Duodenal mucosa (tissue), 2 donors: Measurements from ENCODE around the gene CIAO3.

ENCODE experiments used
- H3K27ac ChIP-seq: one replicate; pipeline ENCODE4 v1.7.0; 2013; ENCODE audit warnings: low read depth, low read length
- H3K27me3 ChIP-seq, 2 donors: one replicate each; pipeline ENCODE4 v1.7.0; 2013; ENCODE audit warnings: low read length in 2 of 2, control low read depth in 1 of 2; ENCODE audit not compliant: insufficient read depth in 2 of 2, control insufficient read depth in 1 of 2
- H3K36me3 ChIP-seq, 2 donors: one replicate each; pipeline ENCODE4 v1.7.0; 2013; ENCODE audit warnings: low read length in 2 of 2, control low read depth in 1 of 2; ENCODE audit not compliant: insufficient read depth in 2 of 2, control insufficient read depth in 1 of 2
- H3K4me1 ChIP-seq, 2 donors: one replicate each; pipeline ENCODE4 v1.7.0; 2013; ENCODE audit warnings: low read length in 2 of 2, control low read depth in 1 of 2; ENCODE audit not compliant: insufficient read depth in 2 of 2, control insufficient read depth in 1 of 2
- H3K4me3 ChIP-seq, 2 donors: one replicate each; pipeline ENCODE4 v1.7.0; 2013; ENCODE audit warnings: low read length in 2 of 2, low read depth in 1 of 2
- H3K9ac ChIP-seq, 2 donors: one replicate each; pipeline ENCODE4 v1.7.0; 2013; ENCODE audit warnings: low read length in 2 of 2, low read depth in 1 of 2
- H3K9me3 ChIP-seq, 2 donors: one replicate each; pipeline ENCODE4 v1.7.0; 2013; ENCODE audit warnings: low read length in 2 of 2, control low read depth in 1 of 2; ENCODE audit not compliant: control insufficient read depth in 1 of 2

The CIAO3 gene

DNA sequence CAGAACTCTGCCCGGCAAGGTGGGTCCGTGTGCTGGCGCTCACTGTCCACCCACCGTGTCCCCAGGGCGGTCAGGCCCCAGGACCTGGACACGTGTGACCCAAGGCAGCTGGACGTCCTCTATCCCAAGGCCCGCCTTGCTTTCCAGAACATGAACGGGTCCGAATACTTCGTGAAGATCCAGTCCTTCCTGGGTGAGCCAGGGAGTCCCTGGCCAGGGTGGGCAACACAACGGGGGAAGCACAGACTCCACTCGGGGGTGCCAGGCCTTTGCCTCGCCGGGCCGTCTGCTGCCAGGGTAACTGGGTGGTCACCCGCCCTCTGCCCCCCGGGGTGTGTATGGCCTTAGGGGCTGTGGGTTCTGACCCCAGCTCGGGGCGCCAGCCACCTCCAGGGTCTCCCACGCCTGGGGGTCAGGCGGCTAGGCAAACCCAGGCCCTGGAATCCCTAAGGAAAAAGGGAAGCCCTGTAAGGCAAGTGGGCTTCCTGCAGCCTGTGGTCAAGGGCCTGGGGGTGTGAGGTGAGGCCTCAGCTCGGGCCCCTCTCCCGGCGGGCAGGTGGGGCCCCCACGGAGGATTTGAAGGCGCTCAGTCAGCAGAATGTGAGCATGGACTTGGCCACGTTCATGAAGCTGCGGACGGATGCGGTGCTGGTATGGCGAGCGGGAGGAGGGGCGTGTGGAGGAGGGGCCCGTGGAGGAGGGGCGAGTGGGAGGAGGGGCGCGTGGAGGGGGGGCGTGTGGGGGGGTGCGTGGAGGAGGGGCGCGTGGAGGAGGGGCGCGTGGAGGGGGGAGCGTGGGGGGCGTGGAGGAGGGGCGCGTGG is 26.2 kb upstream of the CIAO3 start:
- Histone ChIP-seq H3K9ac (no peak overlapping the region), H3K4me3 (no peak overlapping the region), H3K9me3 (no peaks in the 10 kb centered on the region), H3K36me3 (no peaks in the 10 kb centered on the region), H3K4me1 (peaks cover 0 to under 1% of the 10 kb centered on the region in 2 donors), H3K27ac (no peak overlapping the region), H3K27me3 (peaks cover 0 to 3% of the 10 kb centered on the region in 2 donors)

DNA sequence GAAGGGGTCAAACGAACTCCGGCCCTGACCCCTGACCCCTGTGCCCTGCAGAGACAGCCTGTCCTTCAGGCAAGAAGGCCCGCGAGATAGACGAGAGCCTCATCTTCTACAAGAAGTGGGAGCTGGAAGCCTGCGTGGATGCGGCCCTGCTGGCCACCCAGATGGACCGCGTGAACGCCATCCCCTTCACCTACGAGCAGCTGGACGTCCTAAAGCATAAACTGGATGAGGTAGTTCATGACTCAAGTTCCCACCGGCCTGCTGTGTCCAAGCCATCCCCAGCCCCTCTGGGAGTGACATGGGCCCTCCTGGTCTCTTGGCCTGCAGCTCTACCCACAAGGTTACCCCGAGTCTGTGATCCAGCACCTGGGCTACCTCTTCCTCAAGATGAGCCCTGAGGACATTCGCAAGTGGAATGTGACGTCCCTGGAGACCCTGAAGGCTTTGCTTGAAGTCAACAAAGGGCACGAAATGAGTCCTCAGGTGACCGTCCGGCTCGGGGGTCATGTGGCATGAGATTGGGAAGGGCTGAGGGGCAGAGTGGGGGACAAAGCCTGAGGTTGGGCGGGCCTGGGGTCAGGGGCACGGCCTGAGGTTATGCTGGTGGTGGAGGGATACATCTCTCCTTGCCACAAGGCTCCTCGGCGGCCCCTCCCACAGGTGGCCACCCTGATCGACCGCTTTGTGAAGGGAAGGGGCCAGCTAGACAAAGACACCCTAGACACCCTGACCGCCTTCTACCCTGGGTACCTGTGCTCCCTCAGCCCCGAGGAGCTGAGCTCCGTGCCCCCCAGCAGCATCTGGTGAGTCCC is 25.4 kb upstream of the CIAO3 start:
- H3K4me1 ChIP-seq = peaks cover 4 to 9% of the 10 kb centered on the region in 2 donors
- H3K9me3 ChIP-seq = no peaks in the 10 kb centered on the region
- no peak overlapping the region for H3K4me3 ChIP-seq
- H3K9ac ChIP-seq = no peak overlapping the region
- H3K36me3 ChIP-seq = no peaks in the 10 kb centered on the region
- peaks cover 0 to 3% of the 10 kb centered on the region in 2 donors for H3K27me3 ChIP-seq
- H3K27ac ChIP-seq = no peak overlapping the region

DNA sequence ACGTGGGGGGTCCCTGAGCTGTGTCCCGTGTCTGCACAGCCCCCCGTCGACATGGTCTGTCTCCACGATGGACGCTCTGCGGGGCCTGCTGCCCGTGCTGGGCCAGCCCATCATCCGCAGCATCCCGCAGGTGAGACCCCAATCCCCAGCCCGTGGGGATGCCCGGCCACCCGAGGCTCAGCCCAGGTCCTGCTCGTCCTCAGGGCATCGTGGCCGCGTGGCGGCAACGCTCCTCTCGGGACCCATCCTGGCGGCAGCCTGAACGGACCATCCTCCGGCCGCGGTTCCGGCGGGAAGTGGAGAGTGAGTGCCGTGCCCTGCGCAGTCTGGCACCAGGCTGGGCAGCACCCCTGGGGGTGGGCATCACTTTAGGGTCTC is 24.7 kb upstream of the CIAO3 start:
- Histone ChIP-seq H3K27ac (no peak overlapping the region), H3K27me3 (peaks cover 0 to 3% of the 10 kb centered on the region in 2 donors), H3K9me3 (no peaks in the 10 kb centered on the region), H3K36me3 (no peaks in the 10 kb centered on the region), H3K9ac (no peak overlapping the region), H3K4me1 (peaks cover 10 to 14% of the 10 kb centered on the region in 2 donors), H3K4me3 (no peak overlapping the region)

DNA sequence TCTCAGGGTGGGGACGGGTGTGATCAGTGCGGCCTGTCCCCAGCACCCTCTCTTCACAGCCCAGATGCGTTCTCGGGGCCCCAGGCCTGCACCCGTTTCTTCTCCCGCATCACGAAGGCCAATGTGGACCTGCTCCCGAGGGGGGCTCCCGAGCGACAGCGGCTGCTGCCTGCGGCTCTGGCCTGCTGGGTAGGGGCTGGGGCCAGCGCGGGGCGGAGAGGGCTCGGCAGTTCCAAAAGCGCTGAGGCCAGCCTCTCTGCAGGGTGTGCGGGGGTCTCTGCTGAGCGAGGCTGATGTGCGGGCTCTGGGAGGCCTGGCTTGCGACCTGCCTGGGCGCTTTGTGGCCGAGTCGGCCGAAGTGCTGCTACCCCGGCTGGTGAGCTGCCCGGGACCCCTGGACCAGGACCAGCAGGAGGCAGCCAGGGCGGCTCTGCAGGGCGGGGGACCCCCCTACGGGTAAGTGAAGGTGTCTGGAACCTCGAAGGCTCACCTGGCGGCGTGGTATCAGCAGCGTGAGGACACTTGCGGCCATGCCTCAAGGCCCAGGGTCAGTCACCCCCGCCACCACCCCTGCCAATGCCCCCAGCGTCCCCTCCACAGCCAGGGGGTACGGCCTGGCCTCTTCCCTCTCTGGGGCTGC is 24.2 kb upstream of the CIAO3 start:
- H3K27ac ChIP-seq = no peak overlapping the region
- H3K4me1 ChIP-seq = peaks cover 11 to 14% of the 10 kb centered on the region in 2 donors
- no peak overlapping the region for H3K9ac ChIP-seq
- no peaks in the 10 kb centered on the region for H3K9me3 ChIP-seq
- H3K27me3 ChIP-seq = peaks cover 0 to 3% of the 10 kb centered on the region in 2 donors
- H3K36me3 ChIP-seq = no peaks in the 10 kb centered on the region
- no peak overlapping the region for H3K4me3 ChIP-seq

DNA sequence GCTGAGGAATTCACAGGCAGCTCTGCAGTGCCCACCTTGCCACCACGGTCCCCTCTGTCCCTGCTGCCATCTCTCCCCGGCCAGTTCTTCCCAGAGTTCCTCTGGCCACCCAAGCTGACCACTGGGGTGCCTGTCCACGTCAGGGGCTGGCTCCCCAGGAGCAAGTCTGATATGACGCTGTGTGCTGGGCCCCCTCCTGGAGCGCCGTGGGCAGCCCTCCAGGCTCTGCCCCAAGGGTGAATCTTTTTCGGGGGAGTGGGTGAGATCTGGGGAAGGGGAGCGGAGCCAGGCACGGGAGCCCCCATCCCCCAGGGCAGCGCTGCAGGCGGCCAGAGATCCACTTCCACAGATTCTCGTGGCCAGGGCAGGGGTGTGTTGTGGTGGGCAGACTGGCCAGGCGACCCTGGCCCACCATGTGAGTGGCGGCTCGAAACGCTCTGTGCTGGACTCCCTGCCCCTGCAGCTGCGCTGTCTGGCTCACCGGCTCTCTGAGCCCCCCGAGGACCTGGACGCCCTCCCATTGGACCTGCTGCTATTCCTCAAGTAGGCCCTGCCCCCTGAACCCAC is 23.5 kb upstream of the CIAO3 start:
- H3K9ac ChIP-seq = no peak overlapping the region
- peaks cover 11 to 14% of the 10 kb centered on the region in 2 donors for H3K4me1 ChIP-seq
- no peak overlapping the region for H3K27ac ChIP-seq
- no peaks in the 10 kb centered on the region for H3K9me3 ChIP-seq
- no peaks in the 10 kb centered on the region for H3K36me3 ChIP-seq
- H3K4me3 ChIP-seq = no peak overlapping the region
- peaks cover 0 to 3% of the 10 kb centered on the region in 2 donors for H3K27me3 ChIP-seq

DNA sequence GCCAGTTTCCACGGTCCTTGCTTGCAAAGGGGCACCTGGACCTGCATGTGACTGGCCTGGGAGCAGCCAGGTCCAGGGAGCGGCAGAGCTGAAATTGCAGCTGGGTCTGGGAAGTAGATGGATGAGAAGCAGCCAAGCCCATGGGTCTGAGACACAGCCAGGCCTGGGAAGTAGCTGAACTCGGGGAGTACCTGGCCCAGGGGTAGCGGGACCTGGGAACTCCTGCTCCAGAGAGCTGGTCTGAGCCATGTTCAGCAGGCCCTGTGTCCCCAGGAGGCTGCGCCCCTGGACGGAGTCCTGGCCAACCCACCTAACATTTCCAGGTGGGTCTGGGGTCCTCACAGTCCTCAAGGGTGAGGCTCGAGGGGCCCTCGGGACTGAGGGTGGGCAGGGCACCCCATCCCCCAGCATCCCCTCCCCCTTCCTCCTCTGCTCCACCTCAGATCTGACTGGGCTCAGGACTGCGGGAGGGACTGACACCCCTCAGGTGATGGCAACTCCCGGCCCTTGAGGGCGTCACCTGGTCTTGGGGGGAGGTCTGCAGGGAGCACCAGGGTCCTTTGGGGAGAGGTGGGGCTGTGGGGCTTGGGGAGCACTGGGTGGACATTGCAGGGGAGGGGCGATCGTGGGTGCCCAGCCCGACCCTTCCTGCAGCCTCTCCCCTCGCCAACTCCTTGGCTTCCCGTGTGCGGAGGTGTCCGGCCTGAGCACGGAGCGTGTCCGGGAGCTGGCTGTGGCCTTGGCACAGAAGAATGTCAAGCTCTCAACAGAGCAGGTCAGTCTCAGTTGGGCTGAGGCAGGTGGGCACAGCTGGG is 22.8 kb upstream of the CIAO3 start:
- H3K27ac ChIP-seq = no peak overlapping the region
- no peaks in the 10 kb centered on the region for H3K36me3 ChIP-seq
- H3K9ac ChIP-seq = no peak overlapping the region
- no peak overlapping the region for H3K4me3 ChIP-seq
- H3K9me3 ChIP-seq = no peaks in the 10 kb centered on the region
- H3K27me3 ChIP-seq = peaks cover 0 to 3% of the 10 kb centered on the region in 2 donors
- peaks cover 11 to 14% of the 10 kb centered on the region in 2 donors for H3K4me1 ChIP-seq

DNA sequence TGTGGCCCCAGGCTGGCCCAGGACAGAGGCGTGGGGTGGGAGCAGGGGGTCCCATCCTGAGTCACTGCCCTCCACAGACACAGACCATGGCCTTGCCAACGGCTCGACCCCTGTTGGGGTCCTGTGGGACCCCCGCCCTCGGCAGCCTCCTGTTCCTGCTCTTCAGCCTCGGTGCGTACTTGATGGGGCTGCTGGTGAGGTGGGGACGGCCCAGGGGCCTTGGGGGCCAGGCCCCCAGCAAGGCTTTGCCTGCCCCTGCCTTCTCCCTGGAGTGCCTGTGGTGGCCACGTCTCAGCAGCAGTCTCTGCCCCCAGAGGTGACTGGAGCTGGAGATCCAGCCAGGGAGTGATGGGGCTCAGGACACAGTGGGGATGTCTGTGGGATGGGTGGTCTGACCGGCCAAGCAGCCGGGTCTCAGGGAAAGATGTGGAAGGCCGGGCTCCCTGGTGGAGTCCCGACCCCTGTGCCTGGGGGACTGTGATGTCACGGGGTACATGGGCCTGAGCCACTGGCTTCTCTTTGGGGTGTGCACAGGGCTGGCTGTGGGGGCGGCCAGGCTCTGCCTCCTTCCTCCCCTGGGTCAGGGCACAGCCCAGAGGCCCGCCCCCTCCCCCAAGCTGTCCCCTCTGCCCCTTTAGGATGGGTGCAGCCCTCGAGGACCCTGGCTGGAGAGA is 21.9 kb upstream of the CIAO3 start:
- Histone ChIP-seq H3K9me3 (no peaks in the 10 kb centered on the region), H3K4me3 (no peak overlapping the region), H3K36me3 (no peaks in the 10 kb centered on the region), H3K4me1 (peaks cover 11 to 14% of the 10 kb centered on the region in 2 donors), H3K27me3 (peaks cover 0 to 3% of the 10 kb centered on the region in 2 donors), H3K27ac (no peak overlapping the region), H3K9ac (no peak overlapping the region)

DNA sequence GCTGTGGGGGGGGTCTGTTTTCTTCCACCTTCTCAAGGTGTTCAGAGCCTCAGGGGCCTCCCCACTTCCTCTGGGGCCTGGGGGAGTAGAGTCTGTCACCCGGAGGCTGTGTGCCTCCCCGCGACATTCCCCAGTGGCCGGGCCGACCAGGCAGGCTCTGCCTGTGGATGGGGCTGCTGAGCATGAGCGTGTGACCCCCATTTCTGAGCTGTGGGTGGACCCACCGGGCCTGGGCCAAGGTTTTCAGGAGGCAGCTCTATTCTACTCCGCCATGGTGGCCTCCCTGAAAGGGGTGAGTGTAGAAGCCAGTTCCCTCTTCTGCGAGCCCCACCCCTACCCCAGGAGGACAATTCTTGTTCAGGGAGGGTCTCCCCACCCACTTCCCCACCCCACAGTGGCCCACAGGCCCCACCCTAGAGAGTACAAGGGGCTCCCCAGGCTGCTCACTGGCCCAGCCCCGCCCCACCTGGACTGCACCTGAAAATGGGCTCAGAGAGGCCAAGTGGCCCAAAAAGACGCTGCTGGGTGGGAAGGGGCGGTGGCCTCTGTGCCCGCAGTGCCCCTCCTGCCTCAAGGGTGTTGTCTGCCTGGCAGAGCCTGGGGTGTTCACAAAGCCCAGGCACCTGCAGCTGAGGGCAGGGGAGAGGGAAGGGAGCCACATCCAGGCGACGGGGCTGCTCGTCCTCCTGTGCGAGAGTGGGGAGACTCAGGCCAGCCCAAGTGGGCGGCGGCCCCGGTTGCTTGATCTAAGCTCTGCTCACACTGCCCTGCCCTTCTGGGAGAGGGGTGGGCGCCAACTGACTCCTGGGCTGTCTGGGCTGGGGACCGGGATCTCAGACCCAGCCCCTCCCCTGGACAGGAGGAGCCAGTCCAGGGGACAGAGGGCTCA is 21.1 kb upstream of the CIAO3 start:
- no peaks in the 10 kb centered on the region for H3K36me3 ChIP-seq
- H3K4me1 ChIP-seq = peaks cover 11 to 14% of the 10 kb centered on the region in 2 donors
- no peak overlapping the region for H3K9ac ChIP-seq
- no peaks in the 10 kb centered on the region for H3K9me3 ChIP-seq
- H3K27ac ChIP-seq = no peak overlapping the region
- peaks cover 0 to 3% of the 10 kb centered on the region in 2 donors for H3K27me3 ChIP-seq
- no peak overlapping the region for H3K4me3 ChIP-seq
